OCI-LY7 (cell line): ENCODE data around the gene TAP1. TPM values are rescaled to one million over a fixed set of nuclear protein-coding genes. Genes with fewer than 3 reads are reported as not detected.
A peak's percentile ranks its signal among the peaks of the same experiment; 100 is the strongest.

Experiments
- BruUV-seq: library from RNA; stranded (reverse); fragments of 400-500 nt; replicated peaks from 2 replicates; lab custom pipeline; 2021; lab: Mats Ljungman, UMichigan
- CTCF ChIA-PET: fragments of 300-600 bp; sonication (Branson Sonifier 250); formaldehyde crosslinking; loops from one replicate; lab custom pipeline; 2022; ENCODE audit warnings: antibody characterized with exemption; ENCODE audit not compliant: unreplicated experiment; lab: Charles Lee
- POLR2A ChIA-PET: fragments of 300-600 bp; sonication (Branson Sonifier 250); formaldehyde crosslinking; loops from one replicate; lab custom pipeline; 2022; ENCODE audit warnings: antibody characterized with exemption; lab: Charles Lee
- DNase-seq: peaks from one replicate; pipeline ENCODE4 v3.0.0-alpha.2; 2015; ENCODE audit warnings: low spot score
- H2AFZ ChIP-seq: fragments of 200-600 bp; sonication (generic), shearing (Covaris generic); 2 replicates; pipeline ENCODE4 v1.6.1; 2014; ENCODE audit warnings: mild to moderate bottlenecking, antibody characterized with exemption, low read length, moderate library complexity
- H3K27ac ChIP-seq: fragments of 200-600 bp; sonication (generic); 2 replicates; pipeline ENCODE4 v1.5.1; 2014; ENCODE audit warnings: mixed run types, low read depth, mild to moderate bottlenecking, moderate library complexity, low read length, inconsistent platforms; ENCODE audit not compliant: poor library complexity, severe bottlenecking
- H3K36me3 ChIP-seq: fragments of 200-600 bp; sonication (generic); 2 replicates; pipeline ENCODE4 v1.6.1; 2014; ENCODE audit warnings: mild to moderate bottlenecking, antibody characterized with exemption, low read length, moderate library complexity, mixed read lengths; ENCODE audit not compliant: insufficient read depth
- H3K4me1 ChIP-seq: fragments of 200-600 bp; sonication (generic); 2 replicates; pipeline ENCODE4 v1.5.1; 2014; ENCODE audit warnings: mild to moderate bottlenecking, low read length; ENCODE audit not compliant: insufficient read depth, poor library complexity, severe bottlenecking
- H3K4me2 ChIP-seq: fragments of 200-600 bp; sonication (generic); 2 replicates; pipeline ENCODE4 v1.6.1; 2014; ENCODE audit warnings: mild to moderate bottlenecking, low read length
- H3K4me3 ChIP-seq: fragments of 200-600 bp; sonication (generic); 2 replicates; pipeline ENCODE4 v1.5.1; 2014; ENCODE audit warnings: mild to moderate bottlenecking, low read depth, low read length; ENCODE audit not compliant: poor library complexity, severe bottlenecking
- H3K79me2 ChIP-seq: fragments of 200-600 bp; sonication (generic); 2 replicates; pipeline ENCODE4 v1.6.1; 2016; ENCODE audit warnings: low read depth, mild to moderate bottlenecking, low read length, moderate library complexity, mixed read lengths; ENCODE audit not compliant: insufficient read depth
- H3K9me2 ChIP-seq: fragments of 200-600 bp; sonication (generic); 2 replicates; pipeline ENCODE4 v1.6.1; 2016; ENCODE audit warnings: mild to moderate bottlenecking, low read length, mixed read lengths; ENCODE audit not compliant: insufficient read depth
- H3K9me3 ChIP-seq: fragments of 200-600 bp; sonication (generic); 2 replicates; pipeline ENCODE4 v1.6.1; 2014; ENCODE audit warnings: mild to moderate bottlenecking, mixed run types, low read length, mixed read lengths
- H4K20me1 ChIP-seq: fragments of 200-600 bp; sonication (generic); 2 replicates; pipeline ENCODE4 v1.6.1; 2014; ENCODE audit warnings: mild to moderate bottlenecking, antibody characterized with exemption, low read length, moderate library complexity, mixed read lengths; ENCODE audit not compliant: insufficient read depth
- EZH2phosphoT487 ChIP-seq: fragments of 200-600 bp; sonication (generic); IDR thresholded peaks from 2 replicates; pipeline ENCODE4 v1.6.1; 2018; ENCODE audit warnings: low read depth, borderline replicate concordance, mild to moderate bottlenecking, mixed run types, antibody characterized with exemption, low read length, moderate library complexity, mixed read lengths
- intact Hi-C: fragments of 100-400 bp; cut with micrococcal nuclease; formaldehyde crosslinking; loops from one replicate; pipeline ENCODE4 v1.10.0; 2022; ENCODE audit not compliant: unreplicated experiment
- total RNA-seq, 2 experiments: library from RNA; depleted of rRNA in 1 of 2; stranded (reverse); fragments of >200 nt in 1 of 2; shearing (Covaris generic) in 1 of 2; gene quantifications; 2 replicates each; pipeline ENCODE4 v1.2.3, GENCODE V29; 2014 to 2022
- TF ChIP-seq, protein P1 (sequence below): fragments of 200-600 bp; sonication (generic); conservative IDR thresholded peaks from 2 replicates; pipeline ENCODE4 v1.5.1; 2014; ENCODE audit warnings: mild to moderate bottlenecking, antibody characterized with exemption, low read length, moderate library complexity, mixed read lengths

TAP1 gene
- total RNA-seq, 2 experiments from 2014 or later, result 66.3 to 85.9 TPM

DNA sequence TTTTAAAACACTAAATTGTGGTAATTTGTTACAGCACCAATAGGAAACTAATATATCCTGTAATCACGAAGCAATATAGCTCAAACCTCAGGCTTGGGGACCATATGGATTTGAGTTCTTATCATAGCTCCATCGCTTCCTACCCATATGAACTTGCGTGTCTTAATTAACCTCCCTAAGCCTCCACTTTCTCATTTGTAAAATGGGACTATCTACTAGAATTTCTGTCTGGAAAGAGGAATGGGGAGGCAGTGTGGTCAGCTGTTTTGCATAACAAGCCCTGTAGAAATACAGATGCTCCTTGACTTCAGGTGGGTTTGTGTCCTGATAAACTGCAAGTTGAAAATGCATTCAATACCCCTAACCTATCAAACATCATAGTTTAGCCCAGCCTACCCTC, 53.8 kb downstream of the TAP1 start:
- no peak overlapping the region for H2AFZ ChIP-seq
- H3K36me3 ChIP-seq, result peaks cover 12% of the 10 kb centered on the region; the same call in 1 of the 2 replicates
- no peaks in the 10 kb centered on the region for H3K79me2 ChIP-seq
- H3K9me3 ChIP-seq, result peaks cover 23% of the 10 kb centered on the region; the same call in 1 of the 2 replicates
- H3K4me1 ChIP-seq, result peaks cover 24% of the 10 kb centered on the region
- ChIA-PET POLR2A (interaction anchor here (0.6 to 1.4 kb wide), 7 partner anchors 11 to 531 kb away, joined by 3 to 8 read pairs (median 3); partner anchors contain the start of gene TAP2), CTCF (interaction anchor here (0.5 kb wide), 1 partner anchor 21 kb away, joined by 3 read pairs; no protein-coding TSS in a partner anchor)
- no peak for TF ChIP-seq EZH2phosphoT487
- TF ChIP-seq, protein P1, sequence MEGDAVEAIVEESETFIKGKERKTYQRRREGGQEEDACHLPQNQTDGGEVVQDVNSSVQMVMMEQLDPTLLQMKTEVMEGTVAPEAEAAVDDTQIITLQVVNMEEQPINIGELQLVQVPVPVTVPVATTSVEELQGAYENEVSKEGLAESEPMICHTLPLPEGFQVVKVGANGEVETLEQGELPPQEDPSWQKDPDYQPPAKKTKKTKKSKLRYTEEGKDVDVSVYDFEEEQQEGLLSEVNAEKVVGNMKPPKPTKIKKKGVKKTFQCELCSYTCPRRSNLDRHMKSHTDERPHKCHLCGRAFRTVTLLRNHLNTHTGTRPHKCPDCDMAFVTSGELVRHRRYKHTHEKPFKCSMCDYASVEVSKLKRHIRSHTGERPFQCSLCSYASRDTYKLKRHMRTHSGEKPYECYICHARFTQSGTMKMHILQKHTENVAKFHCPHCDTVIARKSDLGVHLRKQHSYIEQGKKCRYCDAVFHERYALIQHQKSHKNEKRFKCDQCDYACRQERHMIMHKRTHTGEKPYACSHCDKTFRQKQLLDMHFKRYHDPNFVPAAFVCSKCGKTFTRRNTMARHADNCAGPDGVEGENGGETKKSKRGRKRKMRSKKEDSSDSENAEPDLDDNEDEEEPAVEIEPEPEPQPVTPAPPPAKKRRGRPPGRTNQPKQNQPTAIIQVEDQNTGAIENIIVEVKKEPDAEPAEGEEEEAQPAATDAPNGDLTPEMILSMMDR, result no peak
- no peak overlapping the region for H3K4me3 ChIP-seq
- no peak for DNase-seq
- BruUV-seq, result no TSS peak
- H3K9me2 ChIP-seq, result no peaks in the 10 kb centered on the region
- H3K4me2 ChIP-seq, result no peak overlapping the region
- intact Hi-C loops, result loop anchor here (5.0 kb wide), 1 partner anchor 552 kb away; no protein-coding TSS in a partner anchor
- no peak overlapping the region for H3K27ac ChIP-seq
- H4K20me1 ChIP-seq, result no peaks in the 10 kb centered on the region

GRCh38 chr6:32799168-32799567, 54.3 kb downstream of the TAP1 start:
- Histone ChIP-seq H3K9me2 (no peaks in the 10 kb centered on the region), H2AFZ (no peak overlapping the region), H4K20me1 (no peaks in the 10 kb centered on the region), H3K27ac (no peak overlapping the region), H3K36me3 (peaks cover 12% of the 10 kb centered on the region; the same call in 1 of the 2 replicates), H3K9me3 (peaks cover 23% of the 10 kb centered on the region; the same call in 1 of the 2 replicates), H3K4me3 (no peak overlapping the region), H3K79me2 (no peaks in the 10 kb centered on the region), H3K4me1 (peaks cover 30% of the 10 kb centered on the region), H3K4me2 (no peak overlapping the region)
- POLR2A ChIA-PET, result interaction anchor here (0.6 to 1.4 kb wide), 6 partner anchors 10 to 531 kb away, joined by 3 to 8 read pairs (median 3); partner anchors contain the start of gene TAP2
- no TSS peak for BruUV-seq
- DNase-seq, result peak; percentile 56
- intact Hi-C loops, result loop anchor here (5.0 kb wide), 1 partner anchor 552 kb away; no protein-coding TSS in a partner anchor
- CTCF ChIA-PET, result no interaction called here
- TF ChIP-seq EZH2phosphoT487, result no peak
- TF ChIP-seq, protein P1, result no peak
